Measurements from ENCODE around the gene RAB40B. TPM values are rescaled to one million over a fixed set of nuclear protein-coding genes. Genes with fewer than 3 reads are reported as not detected.
"Not testable (repeated sequence)": the region's sequence is repeated elsewhere in the genome, so short reads cannot be mapped to it uniquely, and the experiment has no call there.

Gene RAB40B, protein sequence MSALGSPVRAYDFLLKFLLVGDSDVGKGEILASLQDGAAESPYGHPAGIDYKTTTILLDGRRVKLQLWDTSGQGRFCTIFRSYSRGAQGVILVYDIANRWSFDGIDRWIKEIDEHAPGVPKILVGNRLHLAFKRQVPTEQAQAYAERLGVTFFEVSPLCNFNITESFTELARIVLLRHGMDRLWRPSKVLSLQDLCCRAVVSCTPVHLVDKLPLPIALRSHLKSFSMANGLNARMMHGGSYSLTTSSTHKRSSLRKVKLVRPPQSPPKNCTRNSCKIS
- 3.4 and 3.7 TPM in 2 replicates for polyA plus RNA-seq (2013)

DNA sequence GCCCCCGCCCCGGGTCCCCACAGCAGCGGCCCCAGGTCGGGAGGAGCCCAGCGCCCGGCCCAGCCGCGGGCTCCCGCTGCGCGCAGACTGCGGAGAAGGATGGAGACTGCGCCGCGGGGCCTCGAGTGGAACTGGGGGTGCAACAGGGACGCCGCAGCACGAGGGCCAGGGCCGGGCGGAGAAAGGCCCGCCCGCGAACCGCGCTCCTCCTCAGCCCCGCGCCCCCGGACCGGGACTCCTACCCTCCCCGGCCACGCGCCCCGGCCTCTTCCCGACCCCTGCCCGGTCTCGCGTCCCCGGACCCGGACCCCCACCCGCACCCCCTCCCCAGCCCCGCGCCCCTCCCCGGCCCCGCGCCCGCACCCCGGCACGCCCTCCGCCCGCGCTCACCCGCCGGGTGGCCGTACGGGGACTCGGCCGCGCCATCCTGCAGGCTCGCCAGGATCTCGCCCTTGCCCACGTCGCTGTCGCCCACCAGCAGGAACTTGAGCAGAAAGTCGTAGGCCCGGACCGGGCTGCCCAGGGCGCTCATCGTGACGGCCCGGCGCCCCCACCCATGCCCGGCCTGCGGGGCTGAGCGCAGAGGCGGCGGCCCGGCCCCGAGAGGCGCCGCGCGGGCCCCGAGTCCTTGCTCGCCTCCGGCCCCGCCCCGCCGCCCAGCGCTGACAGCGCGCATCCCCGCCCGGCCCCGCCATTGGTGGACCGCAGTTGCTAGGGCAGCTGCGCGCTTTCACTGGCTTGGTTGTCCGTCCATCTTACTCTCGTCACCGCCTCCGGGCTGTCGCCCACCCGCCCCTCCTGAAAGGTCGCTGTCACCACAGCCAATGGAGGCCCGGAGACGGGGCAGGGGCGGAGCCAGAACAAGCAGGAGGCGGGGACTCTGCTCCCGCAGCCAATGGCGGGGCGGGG, at the start of gene RAB40B:
RAB40B (minus strand) TSS at position 634 of the 909 bp plus-strand sequence; CDS start at position 532, 102 bp downstream.
- Histone ChIP-seq H2AFZ (ENCODE audit: insufficient read depth, low read length, poor library complexity) (peak within 1 kb of the TSS; percentile 91), H3K9ac (ENCODE audit: low read length) (no peak within 1 kb of the TSS), H3K27me3 (ENCODE audit: insufficient read depth, low read length) (peaks cover 20% of the 10 kb centered on the region), H3K23ac (ENCODE audit: low read length) (no peak within 1 kb of the TSS), H3K9me3 (ENCODE audit: insufficient read depth, low read depth, low read length) (peaks cover 20% of the 10 kb centered on the region), H2BK120ac (ENCODE audit: insufficient read depth, low read length, poor library complexity) (no peak within 1 kb of the TSS), H3K79me2 (ENCODE audit: control insufficient read depth, insufficient read depth, low read length, poor library complexity) (no peaks in the 10 kb centered on the region), H3K27ac (ENCODE audit: low read depth, low read length) (no peak within 1 kb of the TSS), H4K91ac (ENCODE audit: low read depth, low read length) (no peak within 1 kb of the TSS), H3K36me3 (ENCODE audit: control insufficient read depth in 1 of 2, insufficient read depth in 2 of 2, low read length in 2 of 2) (no peaks in the 10 kb centered on the region), H3K14ac (ENCODE audit: low read length) (no peak within 1 kb of the TSS), H3K79me1 (ENCODE audit: low read length) (no peaks in the 10 kb centered on the region), H2BK5ac (ENCODE audit: low read depth, low read length, poor library complexity) (no peak within 1 kb of the TSS), H4K12ac (ENCODE audit: low read depth, low read length) (no peak within 1 kb of the TSS), H3K4ac (ENCODE audit: low read depth, low read length) (no peak within 1 kb of the TSS), H3K4me2 (ENCODE audit: low read length) (peak within 1 kb of the TSS; percentile 91), H2BK12ac (ENCODE audit: low read length) (no peak within 1 kb of the TSS), H3K4me3 (ENCODE audit: low read depth, low read length) (peak within 1 kb of the TSS; percentile 86), H3K4me1 (ENCODE audit: control insufficient read depth in 1 of 2, insufficient read depth in 2 of 2, low read length in 2 of 2) (peaks cover 7 to 14% of the 10 kb centered on the region in 2 experiments), H3K18ac (ENCODE audit: low read length) (no peak within 1 kb of the TSS), H2AK5ac (ENCODE audit: low read length) (no peak within 1 kb of the TSS), H4K8ac (ENCODE audit: low read depth, low read length) (peak within 1 kb of the TSS; percentile 76)
- peak; percentile 98 for DNase-seq
- WGBS (ENCODE audit: extremely low coverage, insufficient coverage, insufficient read length) = no CpG with 5 or more reads among the region's 112 CpGs

DNA sequence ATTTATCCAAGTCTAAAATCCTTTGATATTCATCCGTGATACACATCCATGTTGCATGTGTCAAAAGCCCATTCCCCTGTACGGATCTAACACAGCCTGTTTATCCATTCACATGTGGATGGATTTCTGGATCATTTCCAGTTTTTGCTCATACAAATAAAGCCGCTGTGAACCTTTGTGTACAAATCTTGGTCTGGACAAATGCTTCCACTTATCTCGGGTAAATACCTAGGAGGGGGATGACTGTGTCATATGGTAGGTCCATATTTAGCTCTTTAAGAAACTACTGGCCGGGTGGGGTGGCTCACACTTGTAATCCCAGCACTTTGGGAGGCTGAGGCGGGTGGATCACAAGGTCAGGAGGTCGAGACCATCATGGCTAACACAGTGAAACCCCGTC, 47.0 kb upstream of the RAB40B start:
- H4K8ac ChIP-seq (ENCODE audit: low read depth, low read length) = no peak overlapping the region
- no peak overlapping the region for H4K12ac ChIP-seq (ENCODE audit: low read depth, low read length)
- no peak for DNase-seq
- H3K4me2 ChIP-seq (ENCODE audit: low read length) = no peak overlapping the region
- no peak overlapping the region for H3K27ac ChIP-seq (ENCODE audit: low read depth, low read length)
- peaks cover 14% of the 10 kb centered on the region for H3K9me3 ChIP-seq (ENCODE audit: insufficient read depth, low read depth, low read length)
- no peak overlapping the region for H3K4ac ChIP-seq (ENCODE audit: low read depth, low read length)
- H3K79me2 ChIP-seq (ENCODE audit: control insufficient read depth, insufficient read depth, low read length, poor library complexity) = no peaks in the 10 kb centered on the region
- H3K27me3 ChIP-seq (ENCODE audit: insufficient read depth, low read length) = peaks cover 5% of the 10 kb centered on the region
- no peak overlapping the region for H3K4me3 ChIP-seq (ENCODE audit: low read depth, low read length)
- H3K18ac ChIP-seq (ENCODE audit: low read length) = no peak overlapping the region
- no peak overlapping the region for H2BK5ac ChIP-seq (ENCODE audit: low read depth, low read length, poor library complexity)
- no peak overlapping the region for H3K14ac ChIP-seq (ENCODE audit: low read length)
- H3K79me1 ChIP-seq (ENCODE audit: low read length) = no peaks in the 10 kb centered on the region
- no peak overlapping the region for H2BK12ac ChIP-seq (ENCODE audit: low read length)
- H3K4me1 ChIP-seq (ENCODE audit: control insufficient read depth in 1 of 2, insufficient read depth in 2 of 2, low read length in 2 of 2) = no peaks in the 10 kb centered on the region
- no peak overlapping the region for H3K9ac ChIP-seq (ENCODE audit: low read length)
- H2AFZ ChIP-seq (ENCODE audit: insufficient read depth, low read length, poor library complexity) = no peak overlapping the region
- peaks cover 6 to 7% of the 10 kb centered on the region in 2 experiments for H3K36me3 ChIP-seq (ENCODE audit: control insufficient read depth in 1 of 2, insufficient read depth in 2 of 2, low read length in 2 of 2)
- H2AK5ac ChIP-seq (ENCODE audit: low read length) = no peak overlapping the region
- WGBS (ENCODE audit: extremely low coverage, insufficient coverage, insufficient read length) = no CpG with 5 or more reads among the region's 8 CpGs
- H3K23ac ChIP-seq (ENCODE audit: low read length) = no peak overlapping the region
- H2BK120ac ChIP-seq (ENCODE audit: insufficient read depth, low read length, poor library complexity) = no peak overlapping the region
- no peak overlapping the region for H4K91ac ChIP-seq (ENCODE audit: low read depth, low read length)

DNA sequence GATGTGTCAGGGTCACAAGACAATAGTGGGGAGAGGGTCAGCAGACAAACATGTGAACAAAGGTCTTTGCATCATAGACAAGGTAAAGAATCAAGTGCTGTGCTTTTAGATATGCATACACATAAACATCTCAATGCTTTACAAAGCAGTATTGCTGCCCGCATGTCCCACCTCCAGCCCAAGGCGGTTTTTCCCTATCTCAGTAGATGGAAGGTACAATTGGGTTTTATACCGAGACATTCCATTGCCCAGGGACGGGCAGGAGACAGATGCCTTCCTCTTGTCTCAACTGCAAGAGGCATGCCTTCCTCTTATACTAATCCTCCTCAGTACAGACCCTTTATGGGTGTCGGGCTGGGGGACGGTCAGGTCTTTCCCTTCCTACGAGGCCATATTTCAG, 46.2 kb upstream of the RAB40B start:
- H3K4me1 ChIP-seq (ENCODE audit: control insufficient read depth in 1 of 2, insufficient read depth in 2 of 2, low read length in 2 of 2); H2BK5ac ChIP-seq (ENCODE audit: low read depth, low read length, poor library complexity); H3K14ac ChIP-seq (ENCODE audit: low read length); H3K36me3 ChIP-seq (ENCODE audit: control insufficient read depth in 1 of 2, insufficient read depth in 2 of 2, low read length in 2 of 2); H3K9ac ChIP-seq (ENCODE audit: low read length); H2AFZ ChIP-seq (ENCODE audit: insufficient read depth, low read length, poor library complexity); H3K23ac ChIP-seq (ENCODE audit: low read length); H3K4me3 ChIP-seq (ENCODE audit: low read depth, low read length); H3K27me3 ChIP-seq (ENCODE audit: insufficient read depth, low read length); H3K4me2 ChIP-seq (ENCODE audit: low read length); H4K8ac ChIP-seq (ENCODE audit: low read depth, low read length); H3K79me1 ChIP-seq (ENCODE audit: low read length); H2BK120ac ChIP-seq (ENCODE audit: insufficient read depth, low read length, poor library complexity); H3K79me2 ChIP-seq (ENCODE audit: control insufficient read depth, insufficient read depth, low read length, poor library complexity); H2AK5ac ChIP-seq (ENCODE audit: low read length); H3K27ac ChIP-seq (ENCODE audit: low read depth, low read length); H4K91ac ChIP-seq (ENCODE audit: low read depth, low read length); H4K12ac ChIP-seq (ENCODE audit: low read depth, low read length); H3K4ac ChIP-seq (ENCODE audit: low read depth, low read length); H3K18ac ChIP-seq (ENCODE audit: low read length); H2BK12ac ChIP-seq (ENCODE audit: low read length): not testable (repeated sequence)
- peak; percentile 82 to 94 for DNase-seq
- WGBS (ENCODE audit: extremely low coverage, insufficient coverage, insufficient read length) = no CpG with 5 or more reads among the region's 7 CpGs
- H3K9me3 ChIP-seq (ENCODE audit: insufficient read depth, low read depth, low read length) = peaks cover 10% of the 10 kb centered on the region

DNA sequence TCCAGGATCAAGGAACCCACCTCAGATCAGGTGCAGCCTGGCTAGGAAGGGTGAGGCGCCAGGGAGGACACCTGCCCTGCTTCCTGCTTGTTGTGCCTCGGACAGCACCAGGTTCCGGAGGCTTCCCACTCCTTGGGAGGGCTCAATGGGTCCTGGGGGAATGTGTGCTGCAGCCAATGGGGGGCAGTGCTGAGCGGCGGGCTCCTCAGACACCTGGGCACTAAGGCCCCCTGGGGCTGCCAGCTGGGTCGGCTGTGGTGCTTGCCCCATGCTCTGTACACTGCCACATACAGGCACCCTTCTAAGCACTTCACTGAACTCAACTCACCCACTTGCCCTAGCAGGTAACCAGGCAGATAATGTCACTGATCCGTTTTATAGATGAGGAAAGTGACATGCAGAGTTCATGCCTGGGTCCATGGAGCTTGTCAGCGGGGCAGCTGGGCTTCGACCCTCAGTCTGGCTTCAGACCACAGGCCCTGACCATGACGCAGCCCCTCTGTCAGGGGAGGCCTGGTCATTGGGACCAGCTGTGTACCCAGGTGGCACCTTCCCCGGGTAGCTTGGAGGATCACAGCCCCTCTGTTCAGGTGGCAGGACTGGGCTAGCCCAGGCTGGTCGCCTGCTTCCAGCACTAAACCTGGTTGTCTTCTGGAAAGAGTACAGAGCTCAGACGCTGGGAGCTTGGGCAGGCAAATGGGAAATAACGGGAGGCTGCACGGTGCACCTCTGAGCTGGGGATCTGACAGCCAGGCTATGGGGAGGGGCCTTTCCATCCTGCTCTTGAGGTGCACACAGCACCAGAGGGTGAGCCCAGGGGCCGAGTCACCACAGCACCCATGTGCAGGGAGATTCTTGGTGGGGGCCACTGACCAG, 45.1 kb upstream of the RAB40B start:
- Histone ChIP-seq H3K9me3 (ENCODE audit: insufficient read depth, low read depth, low read length) (peaks cover 10% of the 10 kb centered on the region), H3K36me3 (ENCODE audit: control insufficient read depth in 1 of 2, insufficient read depth in 2 of 2, low read length in 2 of 2) (peaks cover 6 to 9% of the 10 kb centered on the region in 2 experiments), H3K4me3 (ENCODE audit: low read depth, low read length) (no peak overlapping the region), H3K18ac (ENCODE audit: low read length) (no peak overlapping the region), H4K91ac (ENCODE audit: low read depth, low read length) (no peak overlapping the region), H3K79me1 (ENCODE audit: low read length) (no peaks in the 10 kb centered on the region), H4K12ac (ENCODE audit: low read depth, low read length) (no peak overlapping the region), H2BK120ac (ENCODE audit: insufficient read depth, low read length, poor library complexity) (no peak overlapping the region), H3K9ac (ENCODE audit: low read length) (no peak overlapping the region), H3K14ac (ENCODE audit: low read length) (no peak overlapping the region), H3K23ac (ENCODE audit: low read length) (no peak overlapping the region), H3K79me2 (ENCODE audit: control insufficient read depth, insufficient read depth, low read length, poor library complexity) (no peaks in the 10 kb centered on the region), H2AK5ac (ENCODE audit: low read length) (no peak overlapping the region), H3K27me3 (ENCODE audit: insufficient read depth, low read length) (no peaks in the 10 kb centered on the region), H3K27ac (ENCODE audit: low read depth, low read length) (no peak overlapping the region), H3K4me2 (ENCODE audit: low read length) (no peak overlapping the region), H2BK5ac (ENCODE audit: low read depth, low read length, poor library complexity) (no peak overlapping the region), H3K4ac (ENCODE audit: low read depth, low read length) (no peak overlapping the region), H3K4me1 (ENCODE audit: control insufficient read depth in 1 of 2, insufficient read depth in 2 of 2, low read length in 2 of 2) (no peaks in the 10 kb centered on the region), H2AFZ (ENCODE audit: insufficient read depth, low read length, poor library complexity) (no peak overlapping the region), H2BK12ac (ENCODE audit: low read length) (no peak overlapping the region), H4K8ac (ENCODE audit: low read depth, low read length) (no peak overlapping the region)
- no peak for DNase-seq
- WGBS (ENCODE audit: extremely low coverage, insufficient coverage, insufficient read length) = no CpG with 5 or more reads among the region's 16 CpGs

Data from trophoblast cell (in vitro differentiated cells and primary cell).